HL-60 (cell line): ENCODE measurements around the gene ANKRD1.

Source experiments
- DNase-seq, 2 experiments: peaks; one replicate each; pipeline ENCODE4 v3.0.0-alpha.2; 2010 to 2020; ENCODE audit warnings: low read depth in 1 of 2, low spot score in 1 of 2
- H3K27ac ChIP-seq: fragments of 250-450 bp; sonication (Bioruptor Pico); replicated peaks from 2 replicates; pipeline ENCODE4 v1.5.1; 2020; ENCODE audit warnings: mild to moderate bottlenecking, moderate library complexity
- H3K27me3 ChIP-seq: fragments of 250-450 bp; sonication (Bioruptor Pico); 2 replicates; pipeline ENCODE4 v1.5.1; 2021; ENCODE audit warnings: mild to moderate bottlenecking, moderate library complexity; ENCODE audit not compliant: insufficient read depth, poor library complexity, severe bottlenecking
- H3K4me3 ChIP-seq: replicated peaks from 2 replicates; pipeline ENCODE4 v1.5.1; 2011; ENCODE audit warnings: mild to moderate bottlenecking, control low read depth, low read length; ENCODE audit not compliant: insufficient read depth
- CTCF ChIP-seq: IDR thresholded peaks from one replicate; pipeline ENCODE4 v1.5.1; 2011; ENCODE audit warnings: low read length, control low read depth, inconsistent platforms; ENCODE audit not compliant: insufficient read depth
- GABPA ChIP-seq: IDR thresholded peaks from 2 replicates; pipeline ENCODE4 v1.6.1; 2012; ENCODE audit warnings: low read depth
- POLR2AphosphoS5 ChIP-seq: IDR thresholded peaks from 2 replicates; pipeline ENCODE4 v1.6.1; 2012; ENCODE audit warnings: low read depth
- REST ChIP-seq: IDR thresholded peaks from 2 replicates; pipeline ENCODE4 v1.6.1; 2012; ENCODE audit warnings: low read depth; ENCODE audit not compliant: insufficient replicate concordance
- SPI1 ChIP-seq: IDR thresholded peaks from 2 replicates; pipeline ENCODE4 v1.6.1; 2012; ENCODE audit warnings: low read depth, mild to moderate bottlenecking, borderline replicate concordance

Gene ANKRD1

GRCh38 chr10:90965720-90966119, 44.8 kb upstream of the ANKRD1 start:
- no peak overlapping the region for H3K4me3 ChIP-seq
- TF ChIP-seq SPI1 (no peak), POLR2AphosphoS5 (no peak), GABPA (no peak), REST (no peak), CTCF (no peak)
- no peak for DNase-seq
- no peak overlapping the region for H3K27ac ChIP-seq
- no peaks in the 10 kb centered on the region for H3K27me3 ChIP-seq

- DNase-seq = no peak
- TF ChIP-seq CTCF = no peak
- TF ChIP-seq REST = no peak
- TF ChIP-seq POLR2AphosphoS5 = no peak
- no peak for TF ChIP-seq SPI1
- TF ChIP-seq GABPA = no peak
- no peaks in the 10 kb centered on the region for H3K27me3 ChIP-seq
- no peak overlapping the region for H3K4me3 ChIP-seq
- H3K27ac ChIP-seq = no peak overlapping the region
These were observed 44.0 kb upstream of the ANKRD1 start for GRCh38 chr10:90964781-90965465.

- Histone ChIP-seq H3K4me3 (no peak overlapping the region), H3K27ac (no peak overlapping the region), H3K27me3 (no peaks in the 10 kb centered on the region)
- DNase-seq = no peak
- TF ChIP-seq CTCF = no peak
- TF ChIP-seq POLR2AphosphoS5 = no peak
- no peak for TF ChIP-seq REST
- TF ChIP-seq SPI1 = no peak
- no peak for TF ChIP-seq GABPA
These were observed 42.4 kb upstream of the ANKRD1 start for GRCh38 chr10:90963331-90963730.
